DOHH2 (cell line): ENCODE data around the gene SIGLEC11.
"Not testable (repeated sequence)": the region's sequence is repeated elsewhere in the genome, so short reads cannot be mapped to it uniquely, and the experiment has no call there.

Experiments used
- CTCF ChIP-seq: fragments of 200-600 bp; sonication (generic); IDR thresholded peaks from one replicate; pipeline ENCODE4 v1.5.1; 2014; ENCODE audit warnings: antibody characterized with exemption, mild to moderate bottlenecking, low read depth, low read length; ENCODE audit not compliant: poor library complexity, severe bottlenecking
- EZH2phosphoT487 ChIP-seq: fragments of 200-600 bp; sonication (generic); IDR thresholded peaks from 2 replicates; pipeline ENCODE4 v1.6.1; 2017; ENCODE audit warnings: borderline replicate concordance, mild to moderate bottlenecking, antibody characterized with exemption, low read length, moderate library complexity, mixed read lengths

DNA sequence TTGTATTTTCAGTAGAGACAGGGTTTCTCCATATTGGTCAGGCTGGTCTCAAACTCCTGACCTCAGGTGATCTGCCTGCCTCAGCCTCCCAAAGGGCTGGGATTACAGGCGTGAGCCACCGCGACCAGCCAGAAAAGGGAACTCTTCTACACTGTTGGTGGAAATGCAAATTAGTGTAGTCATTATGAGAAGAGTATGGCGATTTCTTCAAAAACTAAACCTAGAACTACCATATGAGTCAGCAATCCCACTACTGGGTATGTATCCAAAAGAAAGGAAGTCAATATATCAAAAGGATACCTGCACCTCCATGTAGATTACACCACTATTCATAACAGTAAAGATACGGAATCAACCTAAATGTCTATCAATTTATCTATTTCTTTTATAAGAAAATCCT is 16.4 kb downstream of the SIGLEC11 start:
- TF ChIP-seq CTCF, EZH2phosphoT487: not testable (repeated sequence)
